Activated CD4-positive, alpha-beta T cell treated with anti-CD3 and anti-CD28 coated beads for 36 hours (primary cell): Measurements from ENCODE around the gene KLHDC7B. TPM values are rescaled to one million over a fixed set of nuclear protein-coding genes. Genes with fewer than 3 reads are reported as not detected.

Source experiments
- ATAC-seq: fragments of 200-7000 bp; cut with Tn5 transposase; one replicate; pipeline ENCODE4 v1.10.0; 2021; ENCODE audit warnings: mild to moderate bottlenecking, moderate library complexity
- CTCF ChIA-PET: fragments of 350-600 bp; sonication (Branson Sonifier 250); formaldehyde crosslinking; loops from one replicate; lab custom pipeline; 2021; ENCODE audit warnings: antibody characterized with exemption; lab: Charles Lee
- POLR2A ChIA-PET: fragments of 350-600 bp; sonication (Branson Sonifier 250); formaldehyde crosslinking; loops from one replicate; lab custom pipeline; 2021; ENCODE audit warnings: antibody characterized with exemption, inconsistent platforms; lab: Charles Lee
- DNase-seq: peaks from one replicate; pipeline ENCODE4 v3.0.0-alpha.2; 2020
- H3K27ac Mint-ChIP-seq: one replicate; pipeline ENCODE4 v1.8.0; 2021; ENCODE audit warnings: mixed read lengths
- H3K27me3 Mint-ChIP-seq: one replicate; pipeline ENCODE4 v1.8.0; 2021; ENCODE audit warnings: mixed read lengths
- H3K36me3 Mint-ChIP-seq: one replicate; pipeline ENCODE4 v1.8.0; 2021; ENCODE audit warnings: low read depth, mixed read lengths
- H3K4me1 Mint-ChIP-seq: one replicate; pipeline ENCODE4 v1.8.0; 2021; ENCODE audit warnings: mixed read lengths
- H3K4me3 Mint-ChIP-seq: one replicate; pipeline ENCODE4 v1.8.0; 2021; ENCODE audit warnings: mild to moderate bottlenecking, moderate library complexity, mixed read lengths
- H3K9me3 Mint-ChIP-seq: one replicate; pipeline ENCODE4 v1.8.0; 2021; ENCODE audit warnings: low read depth, mixed read lengths
- intact Hi-C, 2 experiments: fragments of 100-400 bp; cut with DNase I in 1 of 2; cut with micrococcal nuclease in 1 of 2; formaldehyde crosslinking; loops; one replicate each; pipeline versions ENCODE4 v1.14.2 to v1.15.1; 2022 to 2024; cut with DNase I, micrococcal nuclease
- total RNA-seq, 2 experiments: library from RNA; stranded (reverse); gene quantifications; one replicate each; pipeline ENCODE4 v1.2.3, GENCODE V29; 2021

KLHDC7B gene
- total RNA-seq, 2 experiments from 2014 or later = 5.7 to 6.4 TPM

- Mint-ChIP-seq H3K27me3 (no peaks in the 10 kb centered on the region), H3K27ac (peak overlapping the region; percentile 84), H3K4me1 (peaks cover 19% of the 10 kb centered on the region), H3K36me3 (no peaks in the 10 kb centered on the region), H3K9me3 (no peaks in the 10 kb centered on the region), H3K4me3 (peak overlapping the region; percentile 45)
- intact Hi-C loops = loop anchor here (1.0 to 2.0 kb wide), 7 partner anchors 17 to 60 kb away; partner anchors contain the start of genes CHKB (in 1 of the 2), NCAPH2 (in 1 of the 2) and TYMP (in 1 of the 2)
- DNase-seq (no peak), ATAC-seq (no peak)
- ChIA-PET CTCF (interaction anchor here (1.6 to 1.7 kb wide), 2 partner anchors 14 to 33 kb away, joined by 3 to 7 read pairs; no protein-coding TSS in a partner anchor), POLR2A (no interaction called here)
Measured at GRCh38 chr22:50561401-50562358, 16.0 kb downstream of the KLHDC7B start.

- peak within 1 kb of the TSS; percentile 83 for H3K4me3 Mint-ChIP-seq
- ATAC-seq = peak; percentile 96
- intact Hi-C loops = loop anchor here (1.0 to 2.0 kb wide), 9 partner anchors 18 to 66 kb away; partner anchors contain the start of genes CHKB (in 2 of the 2), ARSA (in 1 of the 2), NCAPH2 (in 1 of the 2) and TYMP (in 1 of the 2)
- H3K27ac Mint-ChIP-seq = peak within 1 kb of the TSS; percentile 84
- DNase-seq = peak; percentile 99
- ChIA-PET CTCF (interaction anchor here (0.6 to 4.4 kb wide), 22 partner anchors 10 to 372 kb away, joined by 3 to 43 read pairs (median 3); partner anchors contain the start of genes KLHDC7B, LMF2, NCAPH2 and SCO2), POLR2A (interaction anchor here (1.3 to 1.6 kb wide), 2 partner anchors 19 to 37 kb away, joined by 4 to 8 read pairs; partner anchors contain the start of gene SCO2)
- H3K27me3 Mint-ChIP-seq = no peaks in the 10 kb centered on the region
- no peaks in the 10 kb centered on the region for H3K9me3 Mint-ChIP-seq
- peaks cover 19% of the 10 kb centered on the region for H3K4me1 Mint-ChIP-seq
- H3K36me3 Mint-ChIP-seq = peaks cover 3% of the 10 kb centered on the region
Measured at GRCh38 chr22:50562523-50563412, 17.1 kb downstream of the KLHDC7B start, which contains the start of gene SYCE3. Gene SYCE3, minus strand, starts transcription at chr22:50562919. Its CDS starts 6,514 bp downstream, at chr22:50556405.

GRCh38 chr22:50563413-50564160 lies 17.9 kb downstream of the KLHDC7B start:
- ChIA-PET POLR2A (interaction anchor here (1.3 to 1.6 kb wide), 2 partner anchors 19 to 38 kb away, joined by 4 to 8 read pairs; partner anchors contain the start of gene SCO2), CTCF (interaction anchor here (0.6 to 4.4 kb wide), 20 partner anchors 9 to 372 kb away, joined by 3 to 43 read pairs (median 4); partner anchors contain the start of genes KLHDC7B, LMF2, NCAPH2 and SCO2)
- Mint-ChIP-seq H3K4me3 (peak overlapping the region; percentile 83), H3K27me3 (no peaks in the 10 kb centered on the region), H3K27ac (peak overlapping the region; percentile 76), H3K4me1 (peaks cover 19% of the 10 kb centered on the region), H3K9me3 (no peaks in the 10 kb centered on the region), H3K36me3 (peaks cover 6% of the 10 kb centered on the region)
- no peak for DNase-seq
- no peak for ATAC-seq
- intact Hi-C loops = loop anchor here (1.0 to 2.0 kb wide), 4 partner anchors 19 to 65 kb away; partner anchors contain the start of genes CHKB (in 2 of the 2), ARSA (in 1 of the 2) and TYMP (in 1 of the 2)

GRCh38 chr22:50564289-50564688 lies 18.6 kb downstream of the KLHDC7B start:
- DNase-seq (no peak), ATAC-seq (no peak)
- Mint-ChIP-seq H3K27ac (no peak overlapping the region), H3K36me3 (peaks cover 12% of the 10 kb centered on the region), H3K4me1 (peaks cover 19% of the 10 kb centered on the region), H3K27me3 (no peaks in the 10 kb centered on the region), H3K4me3 (no peak overlapping the region), H3K9me3 (no peaks in the 10 kb centered on the region)
- ChIA-PET POLR2A (no interaction called here), CTCF (interaction anchor here (0.6 to 4.4 kb wide), 9 partner anchors 8 to 192 kb away, joined by 3 to 43 read pairs (median 9); partner anchors contain the start of gene SCO2)
- intact Hi-C loops = no loop called here

GRCh38 chr22:50567721-50568252 lies 22.1 kb downstream of the KLHDC7B start:
- POLR2A ChIA-PET = no interaction called here
- no peaks in the 10 kb centered on the region for H3K27me3 Mint-ChIP-seq

GRCh38 chr22:50568626-50569025 lies 22.9 kb downstream of the KLHDC7B start:
- Mint-ChIP-seq H3K4me3 (no peak overlapping the region), H3K36me3 (peaks cover 36% of the 10 kb centered on the region), H3K4me1 (peaks cover 3% of the 10 kb centered on the region), H3K27ac (no peak overlapping the region), H3K27me3 (no peaks in the 10 kb centered on the region), H3K9me3 (no peaks in the 10 kb centered on the region)
- CTCF ChIA-PET = interaction anchor here (2.2 kb wide), 1 partner anchor 43 kb away, joined by 5 read pairs; the partner anchor contains the start of gene SCO2
- ATAC-seq (no peak), DNase-seq (no peak)
- POLR2A ChIA-PET = no interaction called here
- intact Hi-C loops = no loop called here

More at GRCh38 chr22:50567721-50568252, 22.1 kb downstream of the KLHDC7B start:
- DNase-seq (no peak), ATAC-seq (no peak)
- Mint-ChIP-seq H3K27ac (no peak overlapping the region), H3K4me3 (no peak overlapping the region), H3K9me3 (no peaks in the 10 kb centered on the region), H3K36me3 (peaks cover 36% of the 10 kb centered on the region), H3K4me1 (peaks cover 11% of the 10 kb centered on the region)
- intact Hi-C loops = no loop called here
- CTCF ChIA-PET = no interaction called here

- H3K27me3 Mint-ChIP-seq = no peaks in the 10 kb centered on the region
- H3K27ac Mint-ChIP-seq = no peak overlapping the region
- no peaks in the 10 kb centered on the region for H3K4me1 Mint-ChIP-seq
- DNase-seq (no peak), ATAC-seq (no peak)
- H3K9me3 Mint-ChIP-seq = no peaks in the 10 kb centered on the region
- H3K4me3 Mint-ChIP-seq = no peak overlapping the region
- intact Hi-C loops = no loop called here
- CTCF ChIA-PET = interaction anchor here (1.0 to 2.2 kb wide), 2 partner anchors 43 to 73 kb away, joined by 3 to 5 read pairs; partner anchors contain the start of gene SCO2
- POLR2A ChIA-PET = no interaction called here
- peaks cover 37% of the 10 kb centered on the region for H3K36me3 Mint-ChIP-seq
Measured at GRCh38 chr22:50569041-50569459, 23.4 kb downstream of the KLHDC7B start.

- intact Hi-C loops = no loop called here
- ChIA-PET POLR2A (no interaction called here), CTCF (interaction anchor here (0.6 to 2.2 kb wide), 5 partner anchors 12 to 74 kb away, joined by 3 to 5 read pairs (median 3); partner anchors contain the start of genes CHKB and SCO2)
- H3K27me3 Mint-ChIP-seq = no peaks in the 10 kb centered on the region
- no peak overlapping the region for H3K27ac Mint-ChIP-seq
- ATAC-seq = no peak
- no peaks in the 10 kb centered on the region for H3K4me1 Mint-ChIP-seq
- H3K36me3 Mint-ChIP-seq = peaks cover 40% of the 10 kb centered on the region
- no peak for DNase-seq
- H3K9me3 Mint-ChIP-seq = no peaks in the 10 kb centered on the region
- H3K4me3 Mint-ChIP-seq = no peak overlapping the region
Measured at GRCh38 chr22:50569896-50570535, 24.3 kb downstream of the KLHDC7B start.

- Mint-ChIP-seq H3K27ac (no peak overlapping the region), H3K9me3 (no peaks in the 10 kb centered on the region), H3K4me1 (no peaks in the 10 kb centered on the region), H3K4me3 (no peak overlapping the region), H3K36me3 (peaks cover 45% of the 10 kb centered on the region), H3K27me3 (no peaks in the 10 kb centered on the region)
- ChIA-PET POLR2A (no interaction called here), CTCF (interaction anchor here (0.9 to 1.0 kb wide), 2 partner anchors 12 to 30 kb away, joined by 3 to 4 read pairs; partner anchors contain the start of gene CHKB)
- intact Hi-C loops = no loop called here
- DNase-seq (no peak), ATAC-seq (no peak)
Measured at GRCh38 chr22:50570861-50571260, 25.2 kb downstream of the KLHDC7B start.
